OCI-LY1 (cell line): ENCODE data around the gene SPATA7.

Experiments
- H2AFZ ChIP-seq: fragments of 200-600 bp; sonication (generic), shearing (Covaris generic); 2 replicates; pipeline ENCODE4 v1.6.0; 2014; ENCODE audit warnings: antibody characterized with exemption, mild to moderate bottlenecking, low read length
- H3F3A ChIP-seq: fragments of 200-600 bp; sonication (generic), shearing (Covaris generic); 2 replicates; pipeline ENCODE4 v1.6.0; 2014; ENCODE audit warnings: mild to moderate bottlenecking, antibody characterized with exemption, low read length, moderate library complexity; ENCODE audit not compliant: insufficient read depth
- H3K27ac ChIP-seq: fragments of 200-600 bp; sonication (generic); 2 replicates; pipeline ENCODE4 v1.5.1; 2014; ENCODE audit warnings: low read length, mixed run types, mild to moderate bottlenecking, low read depth; ENCODE audit not compliant: poor library complexity, severe bottlenecking
- H3K27me3 ChIP-seq: fragments of 200-600 bp; sonication (generic); 2 replicates; pipeline ENCODE4 v1.6.0; 2014; ENCODE audit warnings: antibody characterized with exemption, mild to moderate bottlenecking, low read length, moderate library complexity; ENCODE audit not compliant: insufficient read depth
- H3K36me3 ChIP-seq: fragments of 200-600 bp; sonication (generic); 2 replicates; pipeline ENCODE4 v1.6.1; 2014; ENCODE audit warnings: mild to moderate bottlenecking, antibody characterized with exemption, low read length, moderate library complexity, mixed read lengths; ENCODE audit not compliant: insufficient read depth
- H3K4me1 ChIP-seq: fragments of 200-600 bp; sonication (generic); 2 replicates; pipeline ENCODE4 v1.5.1; 2014; ENCODE audit warnings: mild to moderate bottlenecking, low read length, moderate library complexity; ENCODE audit not compliant: insufficient read depth, severe bottlenecking
- H3K4me2 ChIP-seq: fragments of 200-600 bp; sonication (generic), shearing (Covaris generic); 2 replicates; pipeline ENCODE4 v1.6.1; 2014; ENCODE audit warnings: low read length
- H3K4me3 ChIP-seq: fragments of 200-600 bp; sonication (generic); 2 replicates; pipeline ENCODE4 v1.5.1; 2014; ENCODE audit warnings: low read length, low read depth, mild to moderate bottlenecking, mixed read lengths; ENCODE audit not compliant: poor library complexity, severe bottlenecking
- H3K79me2 ChIP-seq: fragments of 200-600 bp; shearing (Covaris generic); 2 replicates; pipeline ENCODE4 v1.6.1; 2016; ENCODE audit warnings: mixed run types, low read length, mixed read lengths; ENCODE audit not compliant: insufficient read depth
- H3K9ac ChIP-seq: fragments of 200-600 bp; sonication (generic), shearing (Covaris generic); 2 replicates; pipeline ENCODE4 v1.6.1; 2014; ENCODE audit warnings: mild to moderate bottlenecking, low read length, mixed read lengths
- H3K9me2 ChIP-seq: fragments of 200-600 bp; sonication (generic), shearing (Covaris generic); 2 replicates; pipeline ENCODE4 v1.6.1; 2014; ENCODE audit warnings: low read depth, mild to moderate bottlenecking, low read length, mixed read lengths
- H3K9me3 ChIP-seq: fragments of 200-600 bp; shearing (Covaris generic); 2 replicates; pipeline ENCODE4 v1.6.1; 2014; ENCODE audit warnings: low read length, mixed read lengths
- H4K20me1 ChIP-seq: fragments of 200-600 bp; sonication (generic), shearing (Covaris generic); 2 replicates; pipeline ENCODE4 v1.6.0; 2016; ENCODE audit warnings: mild to moderate bottlenecking, low read length; ENCODE audit not compliant: insufficient read depth
- CTCF ChIP-seq: fragments of 200-600 bp; sonication (generic), shearing (Covaris generic); IDR thresholded peaks from 2 replicates; pipeline ENCODE4 v1.5.1; 2017; ENCODE audit warnings: mild to moderate bottlenecking, antibody characterized with exemption, low read length, moderate library complexity, mixed read lengths
- EZH2 ChIP-seq: fragments of 200-600 bp; sonication (generic), shearing (Covaris generic); IDR thresholded peaks from 2 replicates; pipeline ENCODE4 v1.8.0; 2017; ENCODE audit warnings: borderline replicate concordance, mixed run types, mild to moderate bottlenecking, antibody characterized with exemption, low read length, moderate library complexity, mixed read lengths

The SPATA7 gene

GRCh38 chr14:88363644-88364043 is 21.8 kb upstream of the SPATA7 start:
- no peak overlapping the region for H3K4me3 ChIP-seq
- no peak overlapping the region for H2AFZ ChIP-seq
- no peak overlapping the region for H3K4me2 ChIP-seq
- no peaks in the 10 kb centered on the region for H3F3A ChIP-seq
- TF ChIP-seq EZH2 (no peak), CTCF (no peak)
- no peak overlapping the region for H3K9ac ChIP-seq
- no peaks in the 10 kb centered on the region for H3K9me2 ChIP-seq
- no peaks in the 10 kb centered on the region for H3K79me2 ChIP-seq
- H4K20me1 ChIP-seq, result no peaks in the 10 kb centered on the region
- no peaks in the 10 kb centered on the region for H3K36me3 ChIP-seq
- no peak overlapping the region for H3K27ac ChIP-seq
- H3K27me3 ChIP-seq, result no peaks in the 10 kb centered on the region
- H3K4me1 ChIP-seq, result no peaks in the 10 kb centered on the region
- H3K9me3 ChIP-seq, result no peaks in the 10 kb centered on the region

- H4K20me1 ChIP-seq, result no peaks in the 10 kb centered on the region
- H3K9me2 ChIP-seq, result no peaks in the 10 kb centered on the region
- H2AFZ ChIP-seq, result no peak overlapping the region
- H3K4me1 ChIP-seq, result no peaks in the 10 kb centered on the region
- no peaks in the 10 kb centered on the region for H3K27me3 ChIP-seq
- no peak overlapping the region for H3K4me3 ChIP-seq
- no peaks in the 10 kb centered on the region for H3K9me3 ChIP-seq
- TF ChIP-seq EZH2, result no peak
- TF ChIP-seq CTCF, result no peak
- H3K79me2 ChIP-seq, result no peaks in the 10 kb centered on the region
- H3K9ac ChIP-seq, result no peak overlapping the region
- H3F3A ChIP-seq, result no peaks in the 10 kb centered on the region
- H3K36me3 ChIP-seq, result no peaks in the 10 kb centered on the region
- H3K27ac ChIP-seq, result no peak overlapping the region
- no peak overlapping the region for H3K4me2 ChIP-seq
Measured at GRCh38 chr14:88364710-88365413, 20.6 kb upstream of the SPATA7 start.

GRCh38 chr14:88369496-88369895 is 16.0 kb upstream of the SPATA7 start:
- Histone ChIP-seq H3K9me3 (no peaks in the 10 kb centered on the region), H3K27ac (no peak overlapping the region), H3K36me3 (no peaks in the 10 kb centered on the region), H3K79me2 (no peaks in the 10 kb centered on the region), H3K9me2 (no peaks in the 10 kb centered on the region), H3K4me1 (no peaks in the 10 kb centered on the region), H4K20me1 (no peaks in the 10 kb centered on the region), H2AFZ (no peak overlapping the region), H3K4me3 (no peak overlapping the region), H3K27me3 (no peaks in the 10 kb centered on the region), H3K9ac (no peak overlapping the region), H3F3A (no peaks in the 10 kb centered on the region), H3K4me2 (no peak overlapping the region)
- no peak for TF ChIP-seq CTCF
- no peak for TF ChIP-seq EZH2
